DND-41 (cell line): ENCODE measurements around the gene HDAC4.

Source experiments
- ATAC-seq: fragments of 200-7000 bp; cut with Tn5 transposase; 3 replicates; pipeline ENCODE4 v1.9.1; 2021; ENCODE audit warnings: low read depth; ENCODE audit not compliant: insufficient read depth
- DNase-seq: peaks from one replicate; pipeline ENCODE4 v3.0.0-alpha.2; 2020
- H2AFZ ChIP-seq: 2 replicates; pipeline ENCODE4 v1.6.0; 2012; ENCODE audit warnings: low read depth, low read length
- H3K27ac ChIP-seq: 2 replicates; pipeline ENCODE4 v1.5.1; 2012; ENCODE audit warnings: low read length, inconsistent platforms
- H3K27me3 ChIP-seq: fragments of 200-600 bp; sonication (generic); 2 replicates; pipeline ENCODE4 v1.6.0; 2012; ENCODE audit warnings: low read length, mild to moderate bottlenecking, inconsistent platforms; ENCODE audit not compliant: insufficient read depth, poor library complexity
- H3K36me3 ChIP-seq: 2 replicates; pipeline ENCODE4 v1.5.1; 2012; ENCODE audit warnings: low read length, inconsistent platforms; ENCODE audit not compliant: insufficient read depth
- H3K4me1 ChIP-seq: 2 replicates; pipeline ENCODE4 v1.5.1; 2012; ENCODE audit warnings: mild to moderate bottlenecking, low read length; ENCODE audit not compliant: insufficient read depth
- H3K4me2 ChIP-seq: 2 replicates; pipeline ENCODE4 v1.6.0; 2012; ENCODE audit warnings: mild to moderate bottlenecking, moderate library complexity, low read length, inconsistent platforms; ENCODE audit not compliant: insufficient read depth
- H3K4me3 ChIP-seq, 2 experiments: fragments of 200-600 bp in 1 of 2; shearing (Covaris generic) in 1 of 2; 2 replicates each; pipeline ENCODE4 v1.5.1; 2012 to 2016; ENCODE audit warnings: inconsistent platforms in 2 of 2, low read length in 2 of 2, mild to moderate bottlenecking in 2 of 2, low read depth in 1 of 2, moderate library complexity in 1 of 2
- H3K79me2 ChIP-seq: 2 replicates; pipeline ENCODE4 v1.6.0; 2012; ENCODE audit warnings: low read length, inconsistent platforms; ENCODE audit not compliant: insufficient read depth
- H3K9ac ChIP-seq: 2 replicates; pipeline ENCODE4 v1.6.0; 2012; ENCODE audit warnings: low read depth, mild to moderate bottlenecking, inconsistent platforms, low read length, moderate library complexity
- H3K9me3 ChIP-seq: 2 replicates; pipeline ENCODE4 v1.5.1; 2012; ENCODE audit warnings: low read length, moderate library complexity, mild to moderate bottlenecking, inconsistent platforms; ENCODE audit not compliant: insufficient read depth, severe bottlenecking
- H4K20me1 ChIP-seq: 2 replicates; pipeline ENCODE4 v1.6.0; 2012; ENCODE audit warnings: low read length; ENCODE audit not compliant: insufficient read depth
- EZH2 ChIP-seq: IDR thresholded peaks from 3 replicates; pipeline ENCODE4 v1.6.1; 2012; ENCODE audit warnings: borderline replicate concordance, low read depth, mild to moderate bottlenecking, moderate library complexity, low read length, inconsistent platforms; ENCODE audit not compliant: severe bottlenecking
- TF ChIP-seq, protein P1 (sequence below): IDR thresholded peaks from 2 replicates; pipeline ENCODE4 v1.5.1; 2012; ENCODE audit warnings: borderline replicate concordance, low read length, moderate library complexity, mild to moderate bottlenecking; ENCODE audit not compliant: poor library complexity, severe bottlenecking; ENCODE audit errors: extremely low read depth

HDAC4 gene

DNA sequence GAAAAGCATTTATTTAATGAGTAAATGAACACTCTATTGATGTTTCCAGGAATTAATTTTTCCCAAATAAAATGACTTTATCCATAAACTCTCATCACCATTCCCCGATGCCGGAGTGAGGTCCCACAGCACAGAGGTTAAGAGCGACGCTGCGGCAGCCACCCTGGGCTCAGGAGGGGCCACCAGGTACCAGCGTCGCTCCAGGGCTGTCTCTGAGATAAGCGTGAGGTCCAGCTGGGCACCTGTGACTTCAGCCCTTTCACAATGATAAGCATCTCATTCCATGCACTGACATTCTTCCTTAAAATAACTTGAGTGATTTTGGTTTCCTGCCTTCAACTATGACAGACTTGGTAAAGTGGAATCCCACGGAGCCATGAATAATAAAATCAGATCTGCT lies 370.9 kb downstream of the HDAC4 start:
- Histone ChIP-seq H3K36me3 (no peaks in the 10 kb centered on the region), H3K4me3 (no peak overlapping the region), H3K4me2 (no peak overlapping the region), H3K27me3 (peaks cover 31% of the 10 kb centered on the region), H4K20me1 (peaks cover 2% of the 10 kb centered on the region; the same call in 1 of the 2 replicates), H2AFZ (no peak overlapping the region), H3K9me3 (no peaks in the 10 kb centered on the region), H3K27ac (no peak overlapping the region), H3K4me1 (no peaks in the 10 kb centered on the region), H3K79me2 (no peaks in the 10 kb centered on the region), H3K9ac (no peak overlapping the region)
- ATAC-seq: no peak
- TF ChIP-seq, protein P1, sequence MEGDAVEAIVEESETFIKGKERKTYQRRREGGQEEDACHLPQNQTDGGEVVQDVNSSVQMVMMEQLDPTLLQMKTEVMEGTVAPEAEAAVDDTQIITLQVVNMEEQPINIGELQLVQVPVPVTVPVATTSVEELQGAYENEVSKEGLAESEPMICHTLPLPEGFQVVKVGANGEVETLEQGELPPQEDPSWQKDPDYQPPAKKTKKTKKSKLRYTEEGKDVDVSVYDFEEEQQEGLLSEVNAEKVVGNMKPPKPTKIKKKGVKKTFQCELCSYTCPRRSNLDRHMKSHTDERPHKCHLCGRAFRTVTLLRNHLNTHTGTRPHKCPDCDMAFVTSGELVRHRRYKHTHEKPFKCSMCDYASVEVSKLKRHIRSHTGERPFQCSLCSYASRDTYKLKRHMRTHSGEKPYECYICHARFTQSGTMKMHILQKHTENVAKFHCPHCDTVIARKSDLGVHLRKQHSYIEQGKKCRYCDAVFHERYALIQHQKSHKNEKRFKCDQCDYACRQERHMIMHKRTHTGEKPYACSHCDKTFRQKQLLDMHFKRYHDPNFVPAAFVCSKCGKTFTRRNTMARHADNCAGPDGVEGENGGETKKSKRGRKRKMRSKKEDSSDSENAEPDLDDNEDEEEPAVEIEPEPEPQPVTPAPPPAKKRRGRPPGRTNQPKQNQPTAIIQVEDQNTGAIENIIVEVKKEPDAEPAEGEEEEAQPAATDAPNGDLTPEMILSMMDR: no peak
- peak; percentile 26 for TF ChIP-seq EZH2
- no peak for DNase-seq

- H3K9me3 ChIP-seq: no peaks in the 10 kb centered on the region
- H4K20me1 ChIP-seq: no peaks in the 10 kb centered on the region
- DNase-seq: no peak
- no peaks in the 10 kb centered on the region for H3K36me3 ChIP-seq
- no peak overlapping the region for H3K27ac ChIP-seq
- no peak overlapping the region for H2AFZ ChIP-seq
- no peak overlapping the region for H3K9ac ChIP-seq
- H3K27me3 ChIP-seq: peaks cover 38% of the 10 kb centered on the region
- no peak for TF ChIP-seq EZH2
- TF ChIP-seq, protein P1: no peak
- no peaks in the 10 kb centered on the region for H3K4me1 ChIP-seq
- H3K79me2 ChIP-seq: no peaks in the 10 kb centered on the region
- ATAC-seq: no peak
- H3K4me3 ChIP-seq: no peak overlapping the region
- H3K4me2 ChIP-seq: no peak overlapping the region
Measured at GRCh38 chr2:239028253-239028619, 372.6 kb downstream of the HDAC4 start.

GRCh38 chr2:239027391-239028252 lies 373.2 kb downstream of the HDAC4 start:
- Histone ChIP-seq H3K4me3 (no peak overlapping the region), H3K36me3 (no peaks in the 10 kb centered on the region), H3K4me1 (no peaks in the 10 kb centered on the region), H3K4me2 (no peak overlapping the region), H3K27me3 (peaks cover 40% of the 10 kb centered on the region), H3K9me3 (no peaks in the 10 kb centered on the region), H3K27ac (no peak overlapping the region), H3K9ac (no peak overlapping the region), H3K79me2 (no peaks in the 10 kb centered on the region), H4K20me1 (no peaks in the 10 kb centered on the region), H2AFZ (no peak overlapping the region)
- DNase-seq (no peak), ATAC-seq (no peak)
- no peak for TF ChIP-seq EZH2
- TF ChIP-seq, protein P1: no peak
